HepG2 (cell line): Measurements from ENCODE around the gene IL22RA1.

Source experiments
- CHD4 ChIP-seq: fragments of 200-600 bp; sonication (generic); IDR thresholded peaks from 2 replicates; pipeline ENCODE4 v1.7.0; 2017; ENCODE audit warnings: mild to moderate bottlenecking, low read length, borderline replicate concordance
- KDM5B ChIP-seq: sonication (generic); formaldehyde crosslinking; IDR thresholded peaks from 2 replicates; pipeline ENCODE4 v1.4.0; 2020; ENCODE audit warnings: missing genetic modification reagents, mild to moderate bottlenecking, borderline replicate concordance
- NFE2L1 ChIP-seq: sonication (generic); formaldehyde crosslinking; IDR thresholded peaks from 2 replicates; pipeline ENCODE4 v1.4.0; 2020; ENCODE audit warnings: missing genetic modification reagents, mild to moderate bottlenecking, borderline replicate concordance
- ZFP36L2 ChIP-seq: sonication (generic); formaldehyde crosslinking; IDR thresholded peaks from 2 replicates; pipeline ENCODE4 v1.4.0; 2020; ENCODE audit warnings: missing genetic modification reagents
- ZFP41 ChIP-seq: sonication (generic); formaldehyde crosslinking; IDR thresholded peaks from 2 replicates; pipeline ENCODE4 v1.4.0; 2020; ENCODE audit warnings: mild to moderate bottlenecking, missing genetic modification reagents, borderline replicate concordance
- TF ChIP-seq, protein P1 (sequence below): sonication (generic); formaldehyde crosslinking; IDR thresholded peaks from 2 replicates; pipeline ENCODE4 v1.5.0; 2020; ENCODE audit warnings: missing genetic modification reagents
- TF ChIP-seq, protein P2 (sequence below): sonication (generic); formaldehyde crosslinking; IDR thresholded peaks from 2 replicates; pipeline ENCODE4 v1.5.0; 2020; ENCODE audit warnings: mild to moderate bottlenecking, missing genetic modification reagents, moderate library complexity
- TF ChIP-seq, protein P3 (sequence below): IDR thresholded peaks from 2 replicates; pipeline ENCODE4 v1.6.1; 2012; ENCODE audit warnings: inconsistent platforms
- TF ChIP-seq, protein P4 (sequence below): sonication (generic); formaldehyde crosslinking; IDR thresholded peaks from 2 replicates; pipeline ENCODE4 v1.5.0; 2020; ENCODE audit warnings: mild to moderate bottlenecking, missing genetic modification reagents

DNA sequence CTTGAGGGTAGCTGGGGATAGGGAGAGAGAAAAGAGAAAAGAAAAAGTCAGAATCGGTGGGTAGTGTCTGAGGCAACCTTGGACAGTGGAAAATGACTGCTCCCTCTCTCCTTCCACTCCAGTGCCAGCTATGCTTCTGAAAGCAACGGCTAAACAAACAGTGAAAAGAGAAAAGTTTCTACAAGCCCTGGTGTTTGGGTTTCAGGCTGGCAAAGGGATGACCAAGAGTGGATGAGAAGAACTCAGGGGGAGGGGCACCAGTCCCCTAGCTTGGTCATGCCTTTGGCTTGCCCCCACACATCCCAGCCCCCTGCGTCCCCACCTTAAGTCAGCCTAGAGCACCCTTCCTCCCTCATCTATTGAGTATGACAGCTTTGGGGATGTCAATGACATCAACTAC lies 8.6 kb downstream of the IL22RA1 start:
- TF ChIP-seq ZFP36L2 (CRISPR knock-in tag): no peak
- TF ChIP-seq, protein P1, sequence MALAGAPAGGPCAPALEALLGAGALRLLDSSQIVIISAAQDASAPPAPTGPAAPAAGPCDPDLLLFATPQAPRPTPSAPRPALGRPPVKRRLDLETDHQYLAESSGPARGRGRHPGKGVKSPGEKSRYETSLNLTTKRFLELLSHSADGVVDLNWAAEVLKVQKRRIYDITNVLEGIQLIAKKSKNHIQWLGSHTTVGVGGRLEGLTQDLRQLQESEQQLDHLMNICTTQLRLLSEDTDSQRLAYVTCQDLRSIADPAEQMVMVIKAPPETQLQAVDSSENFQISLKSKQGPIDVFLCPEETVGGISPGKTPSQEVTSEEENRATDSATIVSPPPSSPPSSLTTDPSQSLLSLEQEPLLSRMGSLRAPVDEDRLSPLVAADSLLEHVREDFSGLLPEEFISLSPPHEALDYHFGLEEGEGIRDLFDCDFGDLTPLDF (CRISPR knock-in tag): no peak
- no peak for TF ChIP-seq CHD4
- TF ChIP-seq, protein P2, sequence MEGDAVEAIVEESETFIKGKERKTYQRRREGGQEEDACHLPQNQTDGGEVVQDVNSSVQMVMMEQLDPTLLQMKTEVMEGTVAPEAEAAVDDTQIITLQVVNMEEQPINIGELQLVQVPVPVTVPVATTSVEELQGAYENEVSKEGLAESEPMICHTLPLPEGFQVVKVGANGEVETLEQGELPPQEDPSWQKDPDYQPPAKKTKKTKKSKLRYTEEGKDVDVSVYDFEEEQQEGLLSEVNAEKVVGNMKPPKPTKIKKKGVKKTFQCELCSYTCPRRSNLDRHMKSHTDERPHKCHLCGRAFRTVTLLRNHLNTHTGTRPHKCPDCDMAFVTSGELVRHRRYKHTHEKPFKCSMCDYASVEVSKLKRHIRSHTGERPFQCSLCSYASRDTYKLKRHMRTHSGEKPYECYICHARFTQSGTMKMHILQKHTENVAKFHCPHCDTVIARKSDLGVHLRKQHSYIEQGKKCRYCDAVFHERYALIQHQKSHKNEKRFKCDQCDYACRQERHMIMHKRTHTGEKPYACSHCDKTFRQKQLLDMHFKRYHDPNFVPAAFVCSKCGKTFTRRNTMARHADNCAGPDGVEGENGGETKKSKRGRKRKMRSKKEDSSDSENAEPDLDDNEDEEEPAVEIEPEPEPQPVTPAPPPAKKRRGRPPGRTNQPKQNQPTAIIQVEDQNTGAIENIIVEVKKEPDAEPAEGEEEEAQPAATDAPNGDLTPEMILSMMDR (CRISPR knock-in tag): no peak
- TF ChIP-seq, protein P3, sequence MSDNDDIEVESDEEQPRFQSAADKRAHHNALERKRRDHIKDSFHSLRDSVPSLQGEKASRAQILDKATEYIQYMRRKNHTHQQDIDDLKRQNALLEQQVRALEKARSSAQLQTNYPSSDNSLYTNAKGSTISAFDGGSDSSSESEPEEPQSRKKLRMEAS: no peak
- no peak for TF ChIP-seq NFE2L1
- TF ChIP-seq, protein P4, sequence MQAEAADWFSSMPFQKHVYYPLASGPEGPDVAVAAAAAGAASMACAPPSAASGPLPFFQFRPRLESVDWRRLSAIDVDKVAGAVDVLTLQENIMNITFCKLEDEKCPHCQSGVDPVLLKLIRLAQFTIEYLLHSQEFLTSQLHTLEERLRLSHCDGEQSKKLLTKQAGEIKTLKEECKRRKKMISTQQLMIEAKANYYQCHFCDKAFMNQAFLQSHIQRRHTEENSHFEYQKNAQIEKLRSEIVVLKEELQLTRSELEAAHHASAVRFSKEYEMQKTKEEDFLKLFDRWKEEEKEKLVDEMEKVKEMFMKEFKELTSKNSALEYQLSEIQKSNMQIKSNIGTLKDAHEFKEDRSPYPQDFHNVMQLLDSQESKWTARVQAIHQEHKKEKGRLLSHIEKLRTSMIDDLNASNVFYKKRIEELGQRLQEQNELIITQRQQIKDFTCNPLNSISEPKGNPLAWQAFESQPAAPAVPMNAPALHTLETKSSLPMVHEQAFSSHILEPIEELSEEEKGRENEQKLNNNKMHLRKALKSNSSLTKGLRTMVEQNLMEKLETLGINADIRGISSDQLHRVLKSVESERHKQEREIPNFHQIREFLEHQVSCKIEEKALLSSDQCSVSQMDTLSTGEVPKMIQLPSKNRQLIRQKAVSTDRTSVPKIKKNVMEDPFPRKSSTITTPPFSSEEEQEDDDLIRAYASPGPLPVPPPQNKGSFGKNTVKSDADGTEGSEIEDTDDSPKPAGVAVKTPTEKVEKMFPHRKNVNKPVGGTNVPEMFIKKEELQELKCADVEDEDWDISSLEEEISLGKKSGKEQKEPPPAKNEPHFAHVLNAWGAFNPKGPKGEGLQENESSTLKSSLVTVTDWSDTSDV: no peak
- no peak for TF ChIP-seq ZFP41 (CRISPR knock-in tag)
- no peak for TF ChIP-seq KDM5B (CRISPR knock-in tag)
